H1 (cell line): Measurements from ENCODE around the gene MAPK8. TPM values are rescaled to one million over a fixed set of nuclear protein-coding genes. Genes with fewer than 3 reads are reported as not detected.

Source experiments
- CTCF ChIA-PET: fragments of 300-600 bp; sonication (Branson Sonifier 250); formaldehyde crosslinking; loops from one replicate; lab custom pipeline; 2021; ENCODE audit not compliant: partially characterized antibody; lab: Charles Lee
- POLR2A ChIA-PET: fragments of 300-600 bp; sonication (Branson Sonifier 250); formaldehyde crosslinking; loops from one replicate; lab custom pipeline; 2021; ENCODE audit warnings: inconsistent platforms; ENCODE audit not compliant: partially characterized antibody; lab: Charles Lee
- DNase-seq, 2 experiments: peaks; one replicate each; pipeline versions ENCODE4 v3.0.0 to v3.0.0-alpha.2; 2010 to 2022; ENCODE audit warnings: low spot score in 2 of 2, low read depth in 1 of 2, mixed read lengths in 1 of 2
- FAIRE-seq: peaks from 2 replicates; lab custom pipeline; 2011; peaks lifted over from hg19 to GRCh38; lab: Jason Lieb, UNC
- H2AFZ ChIP-seq: 2 replicates; pipeline ENCODE4 v1.8.1; 2012; ENCODE audit warnings: low read length, inconsistent platforms
- H2AK5ac ChIP-seq: 2 replicates; pipeline ENCODE4 v1.6.1; 2013; ENCODE audit warnings: low read depth, low read length
- H2BK120ac ChIP-seq: replicated peaks from 2 replicates; pipeline ENCODE3; 2013; ENCODE audit warnings: low read depth, low read length, inconsistent platforms
- H2BK12ac ChIP-seq: 2 replicates; pipeline ENCODE4 v1.6.1; 2013; ENCODE audit warnings: low read depth, low read length
- H2BK15ac ChIP-seq: 2 replicates; pipeline ENCODE4 v1.6.1; 2013; ENCODE audit warnings: low read length
- H2BK20ac ChIP-seq: 2 replicates; pipeline ENCODE4 v1.6.1; 2013; ENCODE audit warnings: low read length
- H2BK5ac ChIP-seq: 2 replicates; pipeline ENCODE4 v1.6.1; 2013; ENCODE audit warnings: low read depth, low read length
- H3K14ac ChIP-seq: 2 replicates; pipeline ENCODE4 v1.6.1; 2013; ENCODE audit warnings: inconsistent platforms; ENCODE audit not compliant: insufficient read length
- H3K18ac ChIP-seq: 2 replicates; pipeline ENCODE4 v1.6.1; 2013; ENCODE audit warnings: low read length; ENCODE audit errors: extremely low read depth
- H3K23ac ChIP-seq: 2 replicates; pipeline ENCODE4 v1.6.1; 2013; ENCODE audit warnings: inconsistent platforms; ENCODE audit not compliant: insufficient read length
- H3K23me2 ChIP-seq: 2 replicates; pipeline ENCODE4 v1.6.1; 2013; ENCODE audit warnings: low read depth, low read length
- H3K27ac ChIP-seq: 2 replicates; pipeline ENCODE4 v1.6.1; 2011; ENCODE audit warnings: low read depth, low read length, inconsistent platforms
- H3K27me3 ChIP-seq, 4 experiments: replicated peaks in 1 of 4; 1 replicate in 1 of 4; 2 replicates in 3 of 4; pipeline versions ENCODE4 v1.6.1 to v1.8.1; 2011 to 2013; ENCODE audit warnings: low read length in 3 of 4, mild to moderate bottlenecking in 3 of 4, inconsistent platforms in 2 of 4, mixed read lengths in 2 of 4, moderate library complexity in 1 of 4; ENCODE audit not compliant: control insufficient read depth in 3 of 4, insufficient read depth in 3 of 4; ENCODE audit errors: extremely low read depth in 1 of 4
- H3K36me3 ChIP-seq, 4 experiments: 2 replicates each; pipeline versions ENCODE4 v1.6.1 to v1.8.1; 2011 to 2013; ENCODE audit warnings: mild to moderate bottlenecking in 4 of 4, low read length in 3 of 4, moderate library complexity in 2 of 4, control low read depth in 1 of 4, inconsistent platforms in 1 of 4; ENCODE audit not compliant: insufficient read depth in 4 of 4, control insufficient read depth in 2 of 4
- H3K4ac ChIP-seq: replicated peaks from 2 replicates; pipeline ENCODE3; 2013; ENCODE audit warnings: low read length, low read depth, mixed read lengths, inconsistent platforms; ENCODE audit not compliant: insufficient read length
- H3K4me1 ChIP-seq, 4 experiments: replicated peaks in 1 of 4; 1 replicate in 1 of 4; 2 replicates in 3 of 4; pipeline versions ENCODE4 v1.6.1 to v1.8.1; 2011 to 2013; ENCODE audit warnings: low read length in 3 of 4, inconsistent platforms in 2 of 4, mixed read lengths in 1 of 4; ENCODE audit not compliant: insufficient read depth in 4 of 4, control insufficient read depth in 3 of 4
- H3K4me2 ChIP-seq, 2 experiments: 2 replicates each; pipeline versions ENCODE4 v1.6.1 to v1.8.1; 2011 to 2013; ENCODE audit warnings: low read depth in 2 of 2, low read length in 2 of 2, control low read depth in 1 of 2, inconsistent platforms in 1 of 2, mild to moderate bottlenecking in 1 of 2; ENCODE audit not compliant: insufficient read depth in 1 of 2
- H3K4me3 ChIP-seq, 4 experiments: fragments of 200-600, 300-600 bp in 1 of 4; sonication (generic), shearing (Covaris generic), sonication (Bioruptor Twin) in 1 of 4; 2 replicates each; pipeline versions ENCODE4 v1.5.1 to v1.8.1; 2011 to 2016; ENCODE audit warnings: low read length in 4 of 4, low read depth in 3 of 4, control low read depth in 2 of 4, inconsistent platforms in 2 of 4, mild to moderate bottlenecking in 2 of 4, mixed read lengths in 1 of 4, moderate library complexity in 1 of 4; ENCODE audit not compliant: insufficient read depth in 2 of 4; ENCODE audit errors: extremely low read depth in 1 of 4
- H3K56ac ChIP-seq: replicated peaks from 2 replicates; pipeline ENCODE3; 2013; ENCODE audit warnings: low read depth, mild to moderate bottlenecking, mixed read lengths, low read length, inconsistent platforms; ENCODE audit not compliant: insufficient read length
- H3K79me1 ChIP-seq: 2 replicates; pipeline ENCODE4 v1.6.1; 2013; ENCODE audit warnings: low read depth, low read length, control low read depth
- H3K79me2 ChIP-seq, 2 experiments: 2 replicates each; pipeline versions ENCODE4 v1.6.1 to v1.8.1; 2012 to 2013; ENCODE audit warnings: low read length in 2 of 2, mild to moderate bottlenecking in 2 of 2, inconsistent platforms in 1 of 2; ENCODE audit not compliant: insufficient read depth in 2 of 2, control insufficient read depth in 1 of 2
- H3K9ac ChIP-seq, 4 experiments: replicated peaks in 1 of 4; 1 replicate in 1 of 4; 2 replicates in 3 of 4; pipeline versions ENCODE4 v1.6.1 to v1.8.1; 2011 to 2013; ENCODE audit warnings: low read depth in 3 of 4, low read length in 3 of 4, control low read depth in 2 of 4, mild to moderate bottlenecking in 2 of 4, moderate library complexity in 2 of 4, inconsistent platforms in 1 of 4; ENCODE audit errors: extremely low read depth in 1 of 4
- H3K9me3 ChIP-seq, 2 experiments: 2 replicates each; pipeline versions ENCODE4 v1.6.1 to v1.8.1; 2012 to 2013; ENCODE audit warnings: mild to moderate bottlenecking in 2 of 2, moderate library complexity in 2 of 2, control low read depth in 1 of 2, inconsistent platforms in 1 of 2, low read depth in 1 of 2, low read length in 1 of 2, mixed read lengths in 1 of 2; ENCODE audit not compliant: insufficient read depth in 2 of 2
- H4K20me1 ChIP-seq, 2 experiments: replicated peaks in 1 of 2; 2 replicates each; pipeline versions ENCODE3 to v1.8.1; 2011 to 2013; ENCODE audit warnings: inconsistent platforms in 2 of 2, low read length in 2 of 2, mild to moderate bottlenecking in 1 of 2; ENCODE audit not compliant: insufficient read depth in 2 of 2, control insufficient read depth in 1 of 2
- H4K5ac ChIP-seq: 2 replicates; pipeline ENCODE4 v1.6.1; 2013; ENCODE audit warnings: low read length, low read depth, mixed read lengths, inconsistent platforms; ENCODE audit not compliant: insufficient read length
- H4K8ac ChIP-seq: 2 replicates; pipeline ENCODE4 v1.8.0; 2013; ENCODE audit warnings: mild to moderate bottlenecking, moderate library complexity, low read length, inconsistent platforms; ENCODE audit not compliant: insufficient read depth; ENCODE audit errors: extremely low read depth
- H4K91ac ChIP-seq: replicated peaks from 2 replicates; pipeline ENCODE3; 2013; ENCODE audit warnings: low read length, mixed read lengths, inconsistent platforms; ENCODE audit not compliant: insufficient read length
- MAFK ChIP-seq: IDR thresholded peaks from 2 replicates; pipeline ENCODE4 v1.6.1; 2012; ENCODE audit warnings: low read depth, mild to moderate bottlenecking, improper control_type of control experiment, low read length
- SRF ChIP-seq: IDR thresholded peaks from 2 replicates; pipeline ENCODE4 v1.6.1; 2011; ENCODE audit warnings: mild to moderate bottlenecking, low read depth, low read length, moderate library complexity
- TAF7 ChIP-seq: optimal IDR thresholded peaks from 2 replicates; pipeline ENCODE3; 2011; ENCODE audit warnings: low read depth, mild to moderate bottlenecking, inconsistent platforms, low read length, moderate library complexity, borderline replicate concordance
- WGBS, 2 experiments: shearing (Covaris generic) in 1 of 2; methylation state at CpG; one replicate each; pipeline versions ENCODE4 v1.1.6 to v1.1.7; 2013 to 2015; ENCODE audit warnings: low lambda C conversion rate in 2 of 2, mixed read lengths in 2 of 2, inconsistent platforms in 1 of 2, low coverage in 1 of 2, missing lambda C conversion rate in 1 of 2; ENCODE audit not compliant: insufficient replicate concordance in 2 of 2, insufficient coverage in 1 of 2, insufficient read length in 1 of 2; ENCODE audit errors: extremely low coverage in 1 of 2, missing lambda C conversion rate in 1 of 2; 5-methylcytosine and 5-hydroxymethylcytosine counted together
- polyA plus RNA-seq, 7 experiments: library from polyadenylated mRNA; depleted of rRNA in 3 of 7; stranded (reverse) in 5 of 7; unstranded in 2 of 7; fragments of >200 nt in 5 of 7; fragments of 200-250 nt in 2 of 7; gene quantifications; 1 replicate in 5 of 7; 2 replicates in 1 of 7; 4 replicates in 1 of 7; pipeline versions ENCODE4 v1.2.1 to v1.2.3, GENCODE V29; 2011 to 2013; ENCODE audit warnings: missing spikeins in 2 of 7, mixed read lengths in 2 of 7
- total RNA-seq: library from RNA; stranded (reverse); fragmentation: NEBNext Ultra II Directional; extraction: Animal tissue kit (Norgen Biotek cat#: 25700); gene quantifications from 2 replicates; pipeline ENCODE4 v1.2.1, GENCODE V29; 2021

MAPK8 gene
- total and polyA plus RNA-seq, 2 of the 8 experiments (the other 6 are each of a cell fraction or from before 2014, with no cell fraction given): 23.3 to 71.3 TPM

DNA sequence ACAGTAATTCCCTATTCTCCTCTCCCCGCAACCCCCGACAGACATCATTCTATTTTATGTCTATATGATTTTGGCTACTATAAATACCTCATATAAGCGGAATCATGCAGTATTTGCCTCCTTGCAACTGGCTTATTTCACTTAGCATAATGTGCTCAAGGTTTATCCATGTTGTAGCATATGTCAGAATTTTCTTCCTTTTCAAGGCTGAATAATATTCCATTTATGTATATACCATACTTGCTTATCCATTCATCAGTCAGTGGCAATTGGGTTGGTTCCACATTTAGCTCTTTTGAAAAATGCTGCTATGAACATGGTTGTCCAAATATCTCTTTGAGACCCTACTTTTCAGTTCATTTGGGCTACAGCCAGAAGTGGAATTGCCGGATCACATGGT, 106.5 kb downstream of the MAPK8 start:
- Histone ChIP-seq H2BK12ac (no peak overlapping the region), H2AFZ (no peak overlapping the region), H3K36me3 (peaks cover 0 to 20% (median 8%) of the 10 kb centered on the region in 4 experiments; a peak in 5 of 8 replicates), H3K4me1 (no peaks in the 10 kb centered on the region), H2BK15ac (no peak overlapping the region), H3K23ac (no peak overlapping the region), H2BK5ac (no peak overlapping the region), H4K91ac (no peak overlapping the region), H3K18ac (no peak overlapping the region), H4K20me1 (no peaks in the 10 kb centered on the region), H3K79me2 (no peaks in the 10 kb centered on the region), H3K27me3 (no peaks in the 10 kb centered on the region), H4K5ac (no peak overlapping the region), H3K23me2 (no peaks in the 10 kb centered on the region), H2BK120ac (no peak overlapping the region), H3K56ac (no peak overlapping the region), H3K4me3 (no peak overlapping the region), H3K9ac (no peak overlapping the region), H3K27ac (no peak overlapping the region), H3K9me3 (0 out of 4 replicates have a peak, but pooled peaks cover 0 to 3% of the 10 kb centered on the region in 2 experiments), H3K79me1 (no peaks in the 10 kb centered on the region), H3K14ac (no peak overlapping the region), H2BK20ac (no peak overlapping the region), H3K4ac (no peak overlapping the region), H4K8ac (no peak overlapping the region), H2AK5ac (no peak overlapping the region), H3K4me2 (no peak overlapping the region)
- CTCF ChIA-PET: no interaction called here
- POLR2A ChIA-PET: no interaction called here
- no peak for FAIRE-seq
- no peak for DNase-seq
- WGBS, 2 experiments: 89% methylated on average over 4 of the region's 4 CpGs; no CpG with 5 or more reads in 1 of the 2 experiments
- TF ChIP-seq SRF (no peak), TAF7 (no peak), MAFK (no peak)
